NCI-H2227 treated with DMSO at 0.1 percent for 48 hours (cell line): ENCODE data around the gene SERPINC1.
A peak's percentile ranks its signal among the peaks of the same experiment; 100 is the strongest.
"Not testable (repeated sequence)": the region's sequence is repeated elsewhere in the genome, so short reads cannot be mapped to it uniquely, and the experiment has no call there.

Experiments used
- DNase-seq: peaks from one replicate; lab custom pipeline; 2025; lab: John Stamatoyannopoulos, UW

SERPINC1 gene

GRCh38 chr1:173889885-173890284, 27.2 kb downstream of the SERPINC1 start:
- no peak for DNase-seq

GRCh38 chr1:173888749-173889148, 28.4 kb downstream of the SERPINC1 start:
- DNase-seq, result no peak

- no peak for DNase-seq
These were observed 29.5 kb downstream of the SERPINC1 start for GRCh38 chr1:173887627-173888026.

DNA sequence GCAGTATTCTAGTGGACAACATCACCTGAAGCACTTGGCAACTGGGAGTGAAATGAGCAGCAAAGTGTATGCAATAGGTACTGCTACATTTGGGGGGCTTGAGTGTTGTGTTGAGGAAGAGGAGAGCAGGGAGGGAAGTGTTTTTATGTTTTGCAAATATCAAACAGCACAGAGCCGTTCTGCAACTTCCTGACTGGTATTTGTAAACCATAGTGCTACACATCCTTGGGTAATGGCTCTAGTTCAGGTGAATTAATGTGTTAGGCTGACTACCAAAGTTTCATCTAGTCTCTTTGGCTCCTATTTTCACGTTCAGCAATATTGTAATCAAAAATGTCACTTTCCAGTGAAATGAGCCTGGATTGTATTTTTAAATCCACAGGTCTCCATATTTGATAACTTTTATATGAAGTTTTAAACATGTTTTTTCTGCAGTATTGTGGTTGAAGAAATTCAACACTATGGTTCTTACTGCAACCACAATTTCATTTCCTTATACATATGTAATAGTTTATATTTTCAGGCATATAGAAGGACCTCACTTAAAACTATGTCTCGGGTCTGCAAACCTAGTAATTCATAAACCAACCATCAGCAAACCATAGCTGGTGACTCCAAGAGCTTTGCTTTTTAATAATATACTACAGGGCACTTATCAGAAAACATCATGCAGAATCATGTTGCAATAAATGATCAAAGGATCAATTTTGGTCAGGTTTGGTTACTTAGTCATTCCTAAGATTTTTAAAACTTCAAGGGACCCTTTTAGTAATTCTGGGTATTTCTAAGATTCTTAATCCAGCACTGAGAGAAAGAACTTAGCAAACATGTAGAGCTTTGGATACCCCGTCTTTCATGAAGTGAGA, 30.1 kb downstream of the SERPINC1 start:
- no peak for DNase-seq

GRCh38 chr1:173884701-173885100, 32.4 kb downstream of the SERPINC1 start:
- no peak for DNase-seq

DNA sequence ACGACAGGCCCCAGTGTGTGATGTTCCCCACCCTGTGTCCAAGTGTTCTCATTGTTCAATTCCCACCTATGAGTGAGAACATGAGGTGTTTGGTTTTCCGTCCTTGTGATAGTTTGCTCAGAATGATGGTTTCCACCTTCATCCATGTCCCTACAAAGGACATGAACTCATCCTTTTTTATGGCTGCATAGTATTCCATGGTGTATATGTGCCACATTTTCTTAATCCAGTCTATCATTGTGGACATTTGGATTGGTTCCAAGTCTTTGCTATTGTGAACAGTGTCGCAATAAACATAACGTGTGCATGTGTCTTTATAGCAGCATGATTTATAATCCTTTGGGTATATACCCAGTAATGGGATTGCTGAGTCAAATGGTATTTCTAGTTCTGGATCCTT, 36.0 kb downstream of the SERPINC1 start:
- DNase-seq, result not testable (repeated sequence)

DNA sequence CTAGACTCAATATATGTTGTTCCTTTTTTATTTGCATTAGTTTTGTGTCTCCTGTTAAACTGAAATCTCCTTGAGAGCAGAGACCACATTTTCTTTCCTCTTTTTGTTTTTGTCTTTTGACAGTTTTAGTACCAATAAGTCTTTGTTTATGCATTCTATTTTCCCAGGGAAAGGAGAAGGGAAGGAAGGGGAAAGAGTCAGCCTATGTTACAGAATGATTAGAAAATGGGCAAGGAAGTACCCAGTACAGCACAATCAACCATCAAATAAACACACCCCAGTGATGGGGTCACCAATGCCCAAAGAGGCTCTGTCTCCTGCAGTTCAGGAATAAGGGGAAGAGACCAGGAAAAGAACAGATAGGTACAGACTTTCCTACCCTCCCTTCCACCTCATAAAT, 38.9 kb downstream of the SERPINC1 start:
- DNase-seq, result no peak

DNA sequence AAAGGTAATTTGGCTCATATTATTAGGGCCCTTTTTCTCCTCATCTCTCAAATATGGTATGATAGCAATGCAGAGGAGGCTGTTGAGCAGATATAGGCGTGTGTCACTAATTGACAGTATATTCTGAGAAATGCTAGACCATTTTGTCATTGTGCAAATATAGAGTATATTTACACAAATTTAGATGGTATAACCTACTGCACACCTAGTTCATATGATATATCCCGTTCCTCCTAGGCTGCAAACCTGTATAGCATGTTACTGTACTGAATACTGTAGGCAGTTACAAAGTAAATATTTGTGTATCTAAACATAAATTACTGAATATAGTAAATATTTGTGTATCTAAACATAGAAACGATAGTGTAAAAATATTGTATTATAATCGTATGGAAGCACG, 40.4 kb downstream of the SERPINC1 start:
- no peak for DNase-seq

DNA sequence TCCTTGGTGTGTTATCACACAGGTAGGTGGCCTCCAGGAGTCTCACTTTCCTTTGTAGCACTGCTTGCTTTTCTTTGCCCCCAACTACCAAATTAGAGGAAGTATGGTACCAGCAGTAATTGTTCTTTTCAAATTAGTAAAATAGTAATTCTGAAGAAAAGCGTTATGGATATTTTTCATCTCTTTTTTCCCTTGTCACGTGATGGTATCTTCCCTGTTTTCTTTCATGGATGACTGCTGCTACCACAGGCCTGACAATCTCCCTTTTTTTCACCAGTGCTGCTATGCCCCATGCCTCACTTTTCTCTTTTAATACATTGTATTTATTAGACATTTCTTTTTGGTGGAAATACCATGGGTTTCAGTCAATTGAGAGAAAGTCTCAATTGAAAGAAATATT, 45.6 kb downstream of the SERPINC1 start:
- no peak for DNase-seq

DNA sequence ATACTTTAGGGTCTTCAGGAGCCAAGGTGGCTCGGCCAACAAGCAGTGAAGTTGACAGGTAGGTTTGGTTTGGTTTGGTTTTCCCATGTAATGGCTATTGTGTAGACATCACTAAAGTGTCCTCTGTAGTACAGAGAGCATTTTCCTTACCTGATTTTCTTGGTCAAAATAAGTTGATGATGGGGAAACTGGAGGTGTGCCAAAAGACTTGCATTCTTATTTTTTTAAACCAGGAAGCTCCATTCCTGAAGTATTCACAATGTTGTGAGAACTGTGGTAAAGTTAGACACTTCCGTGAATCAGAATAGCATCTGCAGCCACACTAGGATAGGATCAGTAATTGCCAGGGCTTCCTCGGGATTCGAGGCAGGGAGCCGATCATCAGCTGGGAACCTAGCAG, 46.0 kb downstream of the SERPINC1 start:
- no peak for DNase-seq

GRCh38 chr1:173870252-173871075, 46.7 kb downstream of the SERPINC1 start:
- DNase-seq, result no peak

DNA sequence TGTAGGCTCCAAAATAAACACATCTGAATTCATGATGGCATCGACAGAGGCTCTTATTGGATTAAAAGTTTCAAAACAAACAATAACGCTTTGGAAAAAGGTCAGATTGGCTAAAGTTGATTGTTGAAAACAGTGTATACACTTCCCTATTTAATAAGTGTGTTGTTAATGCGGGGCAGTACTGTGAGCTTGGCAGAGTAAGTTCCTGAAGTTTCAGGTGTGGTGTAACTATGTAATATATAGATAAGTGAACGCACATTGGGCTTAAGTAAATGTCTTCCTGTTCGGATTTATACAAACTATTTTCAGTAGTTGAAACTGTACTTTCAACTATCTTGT, 48.1 kb downstream of the SERPINC1 start:
- DNase-seq, result no peak

- DNase-seq, result peak; percentile 85
These were observed 48.7 kb downstream of the SERPINC1 start, which contains the start of gene ZBTB37 for GRCh38 chr1:173868266-173869020. ZBTB37 (plus strand) TSS chr1:173868380; CDS start chr1:173870226, 1,846 bp downstream.

GRCh38 chr1:173867753-173868265, 49.3 kb downstream of the SERPINC1 start, which contains the start of gene GAS5:
GAS5 (minus strand) TSS chr1:173867989.
- DNase-seq, result peak; percentile 99

DNA sequence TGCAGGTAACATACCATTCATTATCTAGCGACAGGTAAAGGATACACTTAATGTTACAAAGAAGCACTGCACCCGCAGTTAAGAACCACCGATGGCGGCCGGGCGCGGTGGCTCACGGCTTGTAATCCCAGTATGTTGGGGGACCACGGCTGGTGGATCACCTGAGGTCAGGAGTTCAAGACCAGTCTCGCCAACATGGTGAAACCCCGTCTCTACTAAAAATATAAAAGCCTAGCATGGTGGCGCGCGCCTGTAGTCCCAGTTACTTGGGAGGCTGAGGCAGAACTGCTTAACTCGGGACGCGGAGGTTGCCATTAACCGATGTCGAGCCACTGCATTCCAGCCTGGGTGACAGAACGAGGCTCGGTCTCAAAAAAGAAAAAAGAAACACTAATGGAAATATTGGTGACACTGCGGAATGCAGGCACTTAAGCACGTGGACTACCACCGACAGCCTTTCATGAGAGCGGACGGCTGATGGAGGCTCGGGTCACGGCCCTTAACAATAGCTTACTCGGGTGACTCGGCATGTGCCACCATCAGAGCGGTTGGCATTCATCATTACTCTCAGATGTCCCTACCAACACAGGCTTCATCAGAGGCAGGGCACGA, 49.9 kb downstream of the SERPINC1 start:
- DNase-seq, result no peak

DNA sequence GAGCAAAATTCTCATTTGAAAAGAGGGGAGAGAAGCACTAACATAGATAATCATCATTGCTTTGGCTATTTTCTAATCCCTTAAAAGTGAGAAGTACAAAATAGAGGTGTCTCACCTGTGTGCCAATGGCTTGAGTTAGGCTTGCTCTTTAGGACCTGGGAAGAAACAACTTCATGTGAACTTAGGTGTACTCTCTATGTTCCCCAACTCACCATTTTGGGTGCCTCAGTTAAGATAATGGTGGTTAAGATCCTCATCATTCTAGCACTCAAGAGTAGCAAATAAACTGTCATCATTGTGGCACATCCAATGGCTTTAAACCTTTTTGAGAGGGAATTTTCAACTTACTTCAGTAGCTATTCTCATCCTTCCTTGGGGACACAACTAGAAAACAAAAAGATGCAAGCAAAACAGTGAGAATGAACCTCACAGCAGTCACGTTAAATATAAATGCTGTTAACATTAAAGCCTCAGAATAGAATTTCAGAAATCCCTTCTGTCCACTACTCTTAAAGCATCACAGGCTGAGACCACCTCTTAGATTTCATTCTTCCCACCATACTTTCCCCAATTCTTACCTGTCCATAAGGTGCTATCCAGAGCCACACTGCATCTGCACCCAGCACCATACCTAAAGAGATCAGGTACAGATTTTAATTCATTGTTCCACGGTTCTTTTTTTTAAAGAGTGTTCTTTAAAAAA, 50.6 kb downstream of the SERPINC1 start:
- no peak for DNase-seq

DNA sequence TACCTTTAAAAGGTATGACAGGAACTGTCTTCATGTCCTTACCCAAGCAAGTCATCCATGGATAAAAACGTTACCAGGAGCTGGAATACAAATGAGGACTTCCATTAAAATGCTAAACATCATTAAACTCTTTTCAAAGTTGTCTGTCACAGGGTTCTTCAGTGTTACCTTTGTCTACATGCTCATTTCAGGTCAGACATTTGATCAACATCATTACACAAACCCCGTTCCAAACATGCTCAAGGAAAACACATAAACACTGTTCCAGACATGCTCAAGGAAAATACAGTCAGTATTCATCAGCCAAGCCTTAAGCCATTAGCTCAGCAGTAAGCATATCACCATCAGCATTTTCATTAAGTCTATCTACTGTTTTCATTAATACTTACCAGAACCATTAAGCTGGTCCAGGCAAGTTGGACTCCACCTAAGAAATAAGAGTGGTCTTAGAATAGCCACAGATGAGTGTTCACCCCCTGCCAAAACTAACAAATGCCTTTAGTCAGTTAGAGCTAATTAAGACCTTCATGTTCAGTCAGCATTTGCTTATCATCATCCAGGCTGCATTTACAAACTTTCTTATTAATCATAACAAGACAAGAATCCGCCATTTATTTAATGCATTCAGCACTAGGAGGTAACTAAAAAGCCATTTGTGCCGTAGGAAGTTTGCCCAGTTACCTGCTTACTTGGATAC, 51.5 kb downstream of the SERPINC1 start:
- no peak for DNase-seq

DNA sequence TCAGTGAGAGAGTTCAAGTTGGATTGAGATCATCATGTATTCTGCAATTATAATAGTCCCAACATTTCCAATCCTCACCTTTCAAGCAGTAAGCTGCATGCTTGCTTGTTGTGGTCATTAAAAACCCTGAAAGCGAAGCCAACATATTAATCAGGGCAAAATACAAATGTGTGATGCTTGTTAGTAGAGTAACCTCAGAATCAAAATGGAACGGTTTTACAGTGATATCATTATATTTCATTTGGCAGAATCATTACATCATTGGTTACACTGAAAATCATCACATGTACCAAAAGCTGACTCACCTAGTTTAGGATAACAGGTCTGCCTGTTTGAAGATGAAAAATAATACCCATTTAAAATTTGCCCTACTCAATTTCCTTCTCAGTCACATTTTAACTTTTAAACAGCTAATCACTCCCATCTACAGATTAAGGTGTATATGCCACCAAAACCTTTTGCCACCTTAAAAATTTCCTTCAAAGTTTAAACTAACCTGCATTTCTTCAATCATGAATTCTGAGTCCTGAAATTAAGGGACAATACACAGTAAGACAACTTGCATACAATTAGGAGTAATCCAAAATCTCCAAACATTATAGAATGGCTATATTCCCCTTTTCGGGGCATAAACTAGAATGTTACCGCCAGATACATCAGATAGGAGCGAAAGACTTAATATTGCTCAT, 52.8 kb downstream of the SERPINC1 start:
- DNase-seq, result no peak

GRCh38 chr1:173863224-173864161, 53.6 kb downstream of the SERPINC1 start:
- no peak for DNase-seq
